HG02981 (cell line): ENCODE results near the gene NQO1.

Experiments
- ATAC-seq: cut with Tn5 transposase; IDR thresholded peaks from one replicate; pipeline ENCODE4 v1.9.1; 2021; ENCODE audit warnings: mild to moderate bottlenecking, moderate library complexity; ENCODE audit not compliant: unreplicated experiment

The NQO1 gene

DNA sequence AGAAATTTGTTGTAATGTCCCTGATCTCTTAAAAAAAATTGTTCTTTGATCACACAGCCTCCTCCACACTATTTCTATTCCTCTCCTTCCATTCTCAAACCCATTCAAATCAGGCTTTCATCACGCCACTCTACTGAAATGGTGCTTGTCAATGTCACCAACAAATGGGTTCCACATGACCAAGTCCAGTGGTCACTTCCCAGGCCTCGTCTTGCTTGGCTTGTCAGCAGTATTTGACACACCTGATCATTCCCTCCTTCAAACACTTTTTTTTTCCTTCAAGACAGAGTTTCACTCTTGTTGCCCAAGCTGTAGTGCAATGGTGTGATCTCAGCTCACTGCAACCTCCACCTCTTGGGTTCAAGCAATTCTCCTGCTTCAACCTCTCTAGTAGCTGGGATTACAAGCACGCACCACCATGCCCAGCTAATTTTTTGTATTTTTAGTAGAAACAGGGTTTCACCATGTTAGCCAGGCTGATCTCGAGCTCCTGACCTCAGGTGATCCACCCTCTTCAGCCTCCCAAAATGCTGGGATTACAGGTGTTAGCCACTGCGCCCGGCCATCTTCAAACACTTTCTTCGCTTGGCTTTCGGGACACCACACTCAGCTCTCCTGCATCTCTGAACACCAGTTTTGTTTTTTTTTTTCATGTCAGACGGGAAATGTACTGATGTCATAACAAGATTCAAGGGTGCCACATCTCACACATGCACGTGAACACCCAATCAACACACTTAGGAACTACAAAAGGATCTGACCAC, 18.3 kb downstream of the NQO1 start:
- ATAC-seq: no peak

DNA sequence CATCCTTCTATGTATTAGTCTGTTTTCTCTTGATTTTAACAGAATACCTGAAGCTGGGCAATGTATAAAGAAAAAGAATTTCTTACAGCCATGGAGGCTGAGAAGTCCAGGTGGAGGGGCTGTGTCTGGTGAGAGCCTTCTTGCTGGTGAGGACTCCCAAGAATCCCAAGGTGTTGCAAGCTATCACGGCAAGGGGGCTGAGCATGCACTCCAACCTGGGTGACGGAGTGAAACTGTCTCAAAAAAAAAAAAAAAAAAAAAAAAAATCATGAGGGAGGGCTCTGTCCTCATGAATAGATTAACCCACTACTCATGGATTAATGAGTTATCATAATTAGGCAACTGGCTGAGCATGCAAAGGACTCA, 19.4 kb downstream of the NQO1 start:
- no peak for ATAC-seq

DNA sequence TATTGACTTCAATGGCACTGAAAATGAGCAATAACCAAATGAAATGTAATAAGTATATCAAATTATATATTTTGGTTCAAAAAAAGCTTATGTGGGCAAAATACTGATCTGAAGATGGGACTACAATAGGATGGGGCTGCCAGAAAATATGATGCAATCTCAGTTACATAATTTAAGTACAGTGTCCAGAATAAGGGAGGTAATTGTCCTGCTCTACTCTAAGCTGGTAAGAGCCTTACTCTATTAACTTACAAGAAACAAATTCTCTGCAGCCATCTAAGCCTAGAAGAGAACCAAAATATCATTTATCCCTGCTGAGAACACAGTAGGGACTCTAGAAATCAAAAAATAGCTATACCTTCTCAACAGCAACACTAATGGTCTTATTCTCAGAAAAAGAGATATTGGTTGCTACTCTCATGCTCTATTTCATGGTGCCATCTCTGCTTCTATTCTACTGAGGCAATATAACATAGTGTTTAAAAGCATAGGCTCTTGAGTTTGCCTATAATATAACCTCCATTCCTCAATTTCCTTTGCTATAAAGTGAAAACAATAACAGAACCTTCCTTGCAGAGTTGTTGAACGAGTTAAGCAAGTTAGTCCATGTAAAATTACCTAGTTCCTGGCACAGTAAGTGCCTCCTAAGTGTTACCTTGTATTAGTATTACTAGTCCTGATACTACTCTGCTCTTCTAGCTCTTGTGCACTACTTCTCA, 19.9 kb downstream of the NQO1 start:
- ATAC-seq: no peak

DNA sequence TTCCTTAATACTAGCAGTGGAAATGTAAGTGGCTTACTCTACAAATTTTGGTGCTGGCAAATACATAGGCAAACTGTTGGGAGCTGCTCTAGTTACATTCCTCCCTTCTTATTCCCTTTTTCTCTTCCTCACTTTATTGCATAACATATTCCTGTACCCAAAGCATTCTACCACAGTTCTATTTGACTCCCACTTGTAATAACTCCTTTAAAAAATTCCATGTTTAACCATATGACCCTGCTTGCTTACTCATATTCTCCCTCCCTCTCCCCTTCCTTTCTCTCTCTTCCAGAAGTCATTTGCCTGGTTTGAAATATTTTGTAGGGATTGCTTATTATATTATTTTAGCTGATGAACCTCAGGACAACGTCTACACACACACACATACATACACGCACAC, 22.7 kb downstream of the NQO1 start:
- ATAC-seq: no peak

DNA sequence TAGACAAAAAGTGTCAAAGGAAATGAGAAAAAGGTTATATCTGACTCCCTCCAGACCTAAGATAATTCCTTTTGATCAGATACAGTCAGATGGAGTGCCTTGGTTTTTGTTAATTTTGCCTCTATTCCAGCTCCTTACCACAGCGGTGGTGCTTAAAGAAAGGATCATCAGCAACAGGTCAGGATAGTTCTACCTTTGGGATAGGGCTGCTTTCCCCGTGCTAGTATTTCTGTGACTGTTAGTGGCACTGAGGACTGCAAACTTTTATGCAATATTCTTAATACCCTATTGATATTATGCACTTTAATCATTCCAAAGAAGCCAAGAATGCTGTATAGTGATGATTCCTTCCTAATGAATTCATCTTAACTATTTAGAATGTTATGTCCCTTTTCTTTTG, 24.5 kb downstream of the NQO1 start:
- no peak for ATAC-seq

DNA sequence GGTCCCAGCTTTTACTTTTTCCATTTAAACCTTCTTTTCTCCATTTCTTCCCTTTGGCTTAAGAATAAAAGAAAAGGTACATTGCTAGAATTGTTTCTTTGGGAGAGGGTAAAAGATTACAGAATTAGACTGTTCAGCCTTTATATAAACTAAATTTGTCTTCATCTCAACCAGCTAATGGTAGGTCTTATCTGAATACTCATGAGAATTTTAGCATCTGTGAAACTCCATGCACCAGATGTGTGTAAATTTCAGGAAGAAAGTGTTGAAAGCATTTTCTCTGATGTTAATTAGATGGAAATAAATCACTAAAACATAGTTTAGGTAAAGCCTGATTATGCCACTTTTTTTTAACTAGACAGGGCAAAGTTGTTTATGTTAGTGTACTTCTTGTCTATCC, 24.9 kb downstream of the NQO1 start:
- ATAC-seq: no peak

DNA sequence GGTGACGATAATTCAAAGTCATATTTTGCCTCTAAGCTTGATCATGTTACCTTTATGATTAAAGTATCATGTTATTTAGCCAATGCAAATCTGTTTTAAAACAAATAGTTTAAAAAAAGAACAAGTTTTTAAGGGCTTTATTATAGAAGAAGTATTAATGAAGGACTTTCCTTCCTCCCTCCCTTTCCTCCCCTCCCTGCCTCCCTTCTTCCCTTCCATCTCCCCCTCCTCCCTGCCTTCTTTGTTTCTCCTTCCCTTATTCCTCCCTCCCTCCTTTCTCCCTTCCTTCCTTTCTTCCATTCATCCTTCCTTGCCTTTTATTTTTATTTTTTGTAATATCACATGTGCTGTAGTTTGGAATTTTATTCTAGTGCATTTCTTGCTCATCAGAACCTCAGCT, 26.4 kb downstream of the NQO1 start:
- no peak for ATAC-seq

DNA sequence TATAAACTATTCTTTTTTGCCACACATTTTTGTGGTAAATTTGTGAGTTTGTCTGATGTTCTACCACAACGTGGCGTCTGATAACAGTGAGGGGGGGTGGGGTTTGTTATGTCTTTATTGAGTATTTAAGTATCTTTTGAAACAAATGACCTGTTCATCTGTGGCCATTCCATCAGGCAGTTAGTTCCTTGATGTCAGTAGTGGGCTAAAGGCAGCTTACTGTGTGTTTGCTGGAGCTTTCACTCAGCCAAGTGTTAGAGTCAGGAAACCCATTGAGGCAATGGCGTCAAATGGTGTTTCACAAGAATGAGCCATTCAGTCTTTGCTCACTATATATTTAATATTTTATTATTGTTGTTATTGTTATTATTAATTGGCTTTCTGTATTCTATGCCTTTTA, 28.0 kb downstream of the NQO1 start:
- no peak for ATAC-seq

DNA sequence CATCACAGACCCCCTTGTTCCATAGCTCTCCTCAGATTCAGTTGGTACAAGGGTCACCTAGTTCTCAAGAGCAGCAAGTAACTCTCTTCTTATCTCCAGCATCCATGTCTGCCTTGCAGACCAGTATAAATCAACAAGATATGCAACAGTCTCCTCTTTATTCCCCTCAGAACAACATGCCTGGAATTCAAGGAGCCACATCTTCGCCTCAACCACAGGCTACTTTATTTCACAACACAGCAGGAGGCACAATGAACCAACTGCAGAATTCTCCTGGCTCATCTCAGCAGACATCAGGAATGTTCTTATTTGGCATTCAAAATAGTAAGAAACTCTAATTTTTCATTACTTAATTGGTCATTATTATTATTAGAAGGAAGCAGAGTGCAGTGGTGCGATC, 32.4 kb downstream of the NQO1 start:
- no peak for ATAC-seq

DNA sequence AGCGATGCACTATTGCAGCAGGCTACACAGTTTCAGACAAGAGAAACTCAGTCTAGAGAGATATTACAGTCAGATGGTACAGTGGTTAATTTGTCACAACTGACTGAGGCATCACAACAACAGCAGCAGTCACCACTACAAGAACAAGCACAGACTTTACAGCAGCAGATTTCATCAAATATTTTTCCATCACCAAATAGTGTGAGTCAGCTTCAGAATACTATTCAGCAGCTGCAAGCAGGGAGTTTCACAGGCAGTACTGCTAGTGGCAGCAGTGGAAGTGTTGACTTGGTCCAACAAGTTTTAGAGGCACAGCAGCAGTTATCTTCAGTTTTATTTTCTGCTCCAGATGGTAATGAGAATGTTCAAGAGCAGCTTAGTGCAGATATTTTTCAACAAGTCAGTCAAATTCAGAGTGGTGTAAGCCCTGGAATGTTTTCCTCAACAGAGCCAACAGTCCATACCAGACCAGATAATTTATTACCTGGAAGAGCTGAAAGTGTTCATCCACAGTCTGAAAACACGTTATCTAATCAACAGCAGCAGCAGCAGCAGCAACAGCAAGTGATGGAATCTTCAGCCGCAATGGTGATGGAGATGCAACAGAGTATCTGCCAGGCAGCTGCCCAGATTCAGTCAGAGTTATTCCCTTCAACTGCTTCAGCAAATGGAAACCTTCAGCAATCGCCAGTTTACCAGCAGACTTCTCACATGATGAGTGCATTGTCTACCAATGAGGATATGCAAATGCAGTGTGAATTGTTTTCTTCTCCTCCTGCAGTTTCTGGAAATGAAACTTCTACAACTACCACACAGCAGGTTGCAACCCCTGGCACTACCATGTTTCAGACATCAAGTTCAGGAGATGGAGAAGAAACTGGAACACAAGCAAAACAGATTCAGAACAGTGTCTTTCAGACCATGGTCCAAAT, 34.1 kb downstream of the NQO1 start:
- ATAC-seq: no peak

DNA sequence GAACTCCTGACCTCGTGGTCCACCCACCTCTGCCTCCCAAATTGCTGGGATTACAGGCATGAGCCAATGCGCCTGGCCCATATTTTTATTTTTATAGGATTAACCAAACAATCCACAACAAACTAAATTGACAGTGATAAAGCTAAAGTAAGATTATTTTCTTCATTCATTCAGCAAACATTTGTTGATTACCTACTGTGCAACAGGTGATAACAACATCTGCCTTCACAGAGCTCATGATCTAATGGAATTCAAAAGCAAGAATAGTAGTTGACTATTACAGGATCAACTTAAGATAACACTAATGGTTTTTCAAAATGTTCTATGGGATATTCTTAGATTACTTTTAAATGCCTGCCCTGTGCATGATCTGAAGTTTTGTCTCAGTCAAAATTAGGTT, 37.8 kb downstream of the NQO1 start:
- ATAC-seq: no peak

DNA sequence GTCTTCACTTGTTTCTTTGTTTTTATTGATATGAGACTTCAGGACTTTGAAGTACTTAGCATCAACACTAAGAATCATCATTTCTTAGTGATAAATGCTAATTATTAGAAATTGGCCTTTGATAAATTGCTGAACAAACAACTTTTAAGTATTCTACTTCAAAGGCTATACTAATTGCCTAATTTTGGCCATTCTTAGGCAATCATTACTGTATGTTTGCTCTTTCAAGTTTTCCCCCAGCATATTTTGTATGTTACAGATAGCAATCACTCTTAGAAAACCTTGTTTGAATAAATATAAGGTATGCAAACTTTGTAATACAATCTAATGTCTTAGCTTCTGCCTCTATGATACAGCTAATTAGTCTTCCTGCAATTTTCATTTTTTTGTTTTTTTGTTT, 46.0 kb downstream of the NQO1 start:
- ATAC-seq: no peak

DNA sequence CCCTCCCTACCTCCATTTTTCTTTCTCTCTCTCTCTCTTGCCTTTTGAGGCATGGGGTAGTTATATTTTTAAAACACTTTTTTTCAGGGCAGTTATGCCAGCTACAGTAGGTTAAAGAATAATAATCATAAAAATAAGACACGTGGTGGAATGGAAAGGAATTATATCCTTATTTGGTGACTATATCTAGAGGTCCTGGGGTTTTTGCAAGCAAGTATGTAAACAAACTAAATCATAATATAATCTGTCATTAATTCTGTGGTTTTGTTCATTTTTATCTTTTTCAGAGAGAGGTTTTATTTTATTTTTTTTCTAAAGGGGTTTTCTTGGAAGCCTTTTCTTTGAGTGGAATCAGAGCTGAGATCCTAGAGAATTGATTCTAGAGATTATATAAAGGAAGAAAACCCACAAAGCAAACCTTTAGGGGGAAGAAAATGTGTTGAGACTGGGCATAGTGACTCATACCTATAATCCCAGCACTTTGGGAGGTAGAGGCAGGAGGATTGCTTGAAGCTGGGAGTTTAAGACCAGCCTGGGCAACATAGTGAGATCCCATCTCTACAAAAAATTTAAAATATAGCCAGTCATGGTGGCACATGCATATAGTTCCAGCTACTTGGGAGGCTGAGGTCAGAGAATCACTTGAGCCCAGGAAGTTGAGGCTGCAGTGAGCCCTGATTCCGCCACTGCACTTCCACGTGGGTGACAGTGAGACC, 53.2 kb downstream of the NQO1 start:
- ATAC-seq: no peak

DNA sequence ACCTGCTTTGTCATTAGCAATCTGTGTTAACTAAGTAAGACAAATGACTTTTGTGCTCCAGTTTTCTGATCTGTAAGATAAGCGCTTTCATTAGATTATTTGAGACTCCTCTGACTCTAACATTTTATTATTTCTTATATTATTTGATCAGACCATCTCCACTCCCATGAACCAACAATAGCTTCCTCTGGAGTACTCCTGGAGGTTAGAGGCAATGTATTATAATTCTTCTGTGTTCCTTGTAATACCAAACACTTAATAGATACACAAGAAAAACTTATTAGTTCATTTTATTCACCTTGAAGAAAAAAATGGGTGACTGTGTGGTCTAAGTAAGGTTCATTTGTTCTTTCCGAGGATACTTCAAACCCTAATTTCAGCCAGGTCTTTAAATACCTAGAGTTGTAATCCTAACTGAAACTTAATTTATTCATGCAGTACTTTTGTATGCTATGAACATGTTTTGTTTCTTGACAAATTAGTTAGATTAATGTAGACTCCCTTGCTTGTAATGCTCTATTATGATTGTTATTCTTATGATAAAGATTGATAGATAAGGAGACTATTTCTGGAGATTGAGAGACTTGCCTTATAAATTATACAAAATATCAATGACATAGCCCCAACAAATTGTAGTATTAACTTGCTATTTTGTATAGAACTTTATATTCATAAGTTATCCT, 53.9 kb downstream of the NQO1 start:
- no peak for ATAC-seq

DNA sequence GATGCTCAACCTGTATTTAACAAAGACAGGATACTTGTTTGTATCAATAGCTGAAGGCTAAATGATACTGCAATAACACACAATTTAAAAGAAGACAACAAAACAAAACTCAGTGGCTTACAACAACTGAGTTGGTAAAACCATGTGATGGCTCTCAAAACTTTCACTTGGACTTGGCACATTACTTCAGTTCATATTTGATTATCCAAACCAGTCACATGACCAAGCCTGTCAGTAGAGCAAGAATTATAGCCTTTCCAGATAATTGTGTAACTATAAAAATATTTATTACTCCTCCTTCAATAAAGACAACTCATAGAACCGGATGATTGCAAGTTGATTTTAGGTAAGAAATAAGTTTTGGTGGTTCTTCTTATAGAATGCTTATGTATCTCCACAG, 56.8 kb downstream of the NQO1 start:
- ATAC-seq: no peak

DNA sequence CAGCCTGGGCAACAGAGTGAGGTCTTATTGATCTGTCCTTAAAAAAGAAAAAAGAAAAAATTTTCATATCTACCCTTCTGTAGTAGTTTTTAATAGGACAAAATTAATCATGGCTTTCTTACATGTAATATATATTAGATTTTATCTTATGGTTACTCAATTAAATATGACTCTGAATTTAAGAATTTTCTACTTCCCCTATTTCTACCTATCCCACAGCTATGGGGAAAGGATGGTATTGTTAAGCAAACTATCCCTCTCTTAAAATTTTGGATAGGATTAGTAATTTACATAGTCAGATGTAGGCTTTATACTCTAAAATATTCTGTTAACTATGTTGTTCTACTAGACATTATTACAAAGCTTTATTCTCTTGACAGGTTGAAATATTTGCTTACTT, 62.5 kb downstream of the NQO1 start:
- no peak for ATAC-seq

DNA sequence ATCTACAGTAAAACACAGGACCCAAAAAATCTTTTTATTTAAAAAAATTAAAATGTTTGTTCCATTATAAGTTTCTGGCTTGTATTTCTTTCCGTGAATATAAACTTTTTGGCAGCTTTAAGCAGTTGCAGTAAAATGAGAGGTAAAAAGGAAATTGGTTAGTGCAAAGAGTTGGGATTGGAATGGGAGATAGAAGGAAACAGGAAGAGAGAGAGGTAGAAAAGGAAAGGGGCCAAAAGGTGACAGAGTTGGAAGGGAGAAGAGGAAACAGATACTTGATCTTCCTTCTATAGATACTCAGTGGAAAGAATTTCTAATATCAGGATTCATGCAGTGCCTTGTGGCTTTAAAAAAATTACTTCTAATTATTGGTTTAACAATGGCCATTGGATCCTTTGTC, 63.5 kb downstream of the NQO1 start:
- ATAC-seq: no peak

DNA sequence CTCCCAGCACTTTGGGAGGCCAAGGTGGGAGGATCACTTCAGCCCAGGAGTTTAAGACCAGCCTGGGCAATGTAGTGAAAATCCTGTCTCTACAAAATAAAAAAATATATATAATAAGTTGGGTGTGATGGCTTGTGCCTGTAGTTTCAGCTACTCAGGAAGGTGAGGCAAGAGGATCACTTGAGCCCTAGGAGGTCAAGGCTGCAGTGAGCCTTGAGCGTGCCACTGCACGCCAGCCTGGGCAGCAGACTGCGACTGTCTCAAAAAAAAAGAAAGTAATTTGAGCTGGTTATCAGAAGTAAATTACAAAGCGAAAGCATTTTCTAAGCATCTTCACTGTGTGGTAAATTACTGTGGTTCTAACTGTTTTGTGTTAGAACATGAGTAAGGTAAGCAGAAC, 66.2 kb downstream of the NQO1 start:
- ATAC-seq: no peak
